H9 (cell line): ENCODE measurements around the gene CEP170B. TPM values are rescaled to one million over a fixed set of nuclear protein-coding genes. Genes with fewer than 3 reads are reported as not detected.

Experiments used
- DNase-seq: peaks from one replicate; pipeline ENCODE4 v3.0.0-alpha.2; 2017
- H2AFZ ChIP-seq: one replicate; pipeline ENCODE4 v1.6.1; 2013; ENCODE audit warnings: mild to moderate bottlenecking, low read length, control low read depth, moderate library complexity
- H2AK5ac ChIP-seq: 2 replicates; pipeline ENCODE4 v1.6.1; 2013; ENCODE audit warnings: low read length, control low read depth, mixed read lengths; ENCODE audit not compliant: insufficient read length
- H2BK120ac ChIP-seq: one replicate; pipeline ENCODE4 v1.6.1; 2013; ENCODE audit warnings: low read depth, mild to moderate bottlenecking, low read length, control low read depth, inconsistent platforms; ENCODE audit not compliant: poor library complexity, severe bottlenecking
- H2BK12ac ChIP-seq: 2 replicates; pipeline ENCODE4 v1.6.1; 2013; ENCODE audit warnings: low read length, control low read depth, mixed read lengths, low read depth; ENCODE audit not compliant: insufficient read length
- H2BK15ac ChIP-seq: 2 replicates; pipeline ENCODE4 v1.6.1; 2013; ENCODE audit warnings: low read depth, low read length, control low read depth
- H2BK20ac ChIP-seq: one replicate; pipeline ENCODE4 v1.6.1; 2013; ENCODE audit warnings: low read depth, mild to moderate bottlenecking, low read length, control low read depth, inconsistent platforms; ENCODE audit not compliant: poor library complexity, severe bottlenecking
- H2BK5ac ChIP-seq: 2 replicates; pipeline ENCODE4 v1.6.1; 2013; ENCODE audit warnings: low read length, control low read depth, mixed read lengths; ENCODE audit not compliant: insufficient read length
- H3K14ac ChIP-seq: 2 replicates; pipeline ENCODE4 v1.6.1; 2013; ENCODE audit warnings: low read length, control low read depth; ENCODE audit not compliant: insufficient read depth
- H3K18ac ChIP-seq: 2 replicates; pipeline ENCODE4 v1.6.1; 2013; ENCODE audit warnings: low read depth, mild to moderate bottlenecking, mixed read lengths, low read length, control low read depth; ENCODE audit not compliant: insufficient read length
- H3K23ac ChIP-seq: 2 replicates; pipeline ENCODE4 v1.6.1; 2013; ENCODE audit warnings: low read length, control low read depth, mixed read lengths, low read depth; ENCODE audit not compliant: insufficient read length
- H3K23me2 ChIP-seq: 2 replicates; pipeline ENCODE4 v1.6.1; 2013; ENCODE audit warnings: low read depth, mild to moderate bottlenecking, mixed read lengths, low read length, control low read depth; ENCODE audit not compliant: insufficient read length, poor library complexity, severe bottlenecking
- H3K27ac ChIP-seq: 2 replicates; pipeline ENCODE4 v1.5.1; 2013; ENCODE audit warnings: low read length, control low read depth, mixed read lengths, low read depth; ENCODE audit not compliant: insufficient read length
- H3K27me3 ChIP-seq: 2 replicates; pipeline ENCODE4 v1.6.1; 2013; ENCODE audit warnings: low read length, control low read depth, inconsistent platforms; ENCODE audit not compliant: insufficient read depth
- H3K4ac ChIP-seq: 2 replicates; pipeline ENCODE4 v1.6.1; 2013; ENCODE audit warnings: low read depth, mild to moderate bottlenecking, control low read depth, inconsistent platforms, low read length, moderate library complexity
- H3K4me1 ChIP-seq: 2 replicates; pipeline ENCODE4 v1.6.1; 2013; ENCODE audit warnings: low read length, control low read depth, inconsistent platforms; ENCODE audit not compliant: insufficient read depth
- H3K4me2 ChIP-seq: 2 replicates; pipeline ENCODE4 v1.6.1; 2013; ENCODE audit warnings: low read length, control low read depth, mixed read lengths; ENCODE audit not compliant: insufficient read length, insufficient read depth
- H3K56ac ChIP-seq: 2 replicates; pipeline ENCODE4 v1.6.1; 2013; ENCODE audit warnings: low read depth, mild to moderate bottlenecking, mixed read lengths, low read length, control low read depth; ENCODE audit not compliant: insufficient read length
- H3K79me1 ChIP-seq: 2 replicates; pipeline ENCODE4 v1.6.1; 2013; ENCODE audit warnings: low read depth, mild to moderate bottlenecking, moderate library complexity, low read length, control low read depth, inconsistent platforms; ENCODE audit not compliant: insufficient read depth, poor library complexity, severe bottlenecking
- H3K79me2 ChIP-seq: 2 replicates; pipeline ENCODE4 v1.6.1; 2013; ENCODE audit warnings: low read length, control low read depth, inconsistent platforms; ENCODE audit not compliant: insufficient read depth
- H3K9ac ChIP-seq: 2 replicates; pipeline ENCODE4 v1.6.1; 2013; ENCODE audit warnings: low read length, control low read depth, mixed read lengths; ENCODE audit not compliant: insufficient read length; ENCODE audit errors: extremely low read depth
- H3K9me3 ChIP-seq: one replicate; pipeline ENCODE4 v1.6.1; 2013; ENCODE audit warnings: low read depth, low read length, inconsistent platforms; ENCODE audit not compliant: control insufficient read depth
- H3T11ph ChIP-seq: one replicate; pipeline ENCODE4 v1.6.1; 2013; ENCODE audit warnings: mild to moderate bottlenecking, low read length, control low read depth, inconsistent platforms
- H4K20me1 ChIP-seq: one replicate; pipeline ENCODE4 v1.6.1; 2013; ENCODE audit not compliant: control insufficient read depth, insufficient read length, insufficient read depth
- H4K5ac ChIP-seq: 2 replicates; pipeline ENCODE4 v1.6.1; 2013; ENCODE audit warnings: low read depth, mild to moderate bottlenecking, mixed read lengths, low read length, control low read depth; ENCODE audit not compliant: insufficient read length
- H4K8ac ChIP-seq: replicated peaks from 2 replicates; pipeline ENCODE4 v1.6.1; 2013; ENCODE audit warnings: low read length, control low read depth, mixed read lengths, low read depth; ENCODE audit not compliant: insufficient read length
- H4K91ac ChIP-seq: 2 replicates; pipeline ENCODE4 v1.6.1; 2013; ENCODE audit warnings: low read depth, mild to moderate bottlenecking, moderate library complexity, mixed read lengths, low read length, control low read depth; ENCODE audit not compliant: insufficient read length
- H3K27ac Mint-ChIP-seq, 3 experiments: 2 replicates in 2 of 3; 3 replicates in 1 of 3; pipeline ENCODE4 v1.8.0; 2020 to 2021; ENCODE audit warnings: mixed read lengths in 3 of 3, mild to moderate bottlenecking in 1 of 3, moderate library complexity in 1 of 3
- H3K27me3 Mint-ChIP-seq: 2 replicates; pipeline ENCODE4 v1.8.0; 2021; ENCODE audit warnings: low read depth, mild to moderate bottlenecking, moderate library complexity, mixed read lengths
- H3K36me3 Mint-ChIP-seq, 3 experiments: 2 replicates in 2 of 3; 3 replicates in 1 of 3; pipeline ENCODE4 v1.8.0; 2020 to 2021; ENCODE audit warnings: low read depth in 3 of 3, mixed read lengths in 3 of 3; ENCODE audit not compliant: insufficient read depth in 1 of 3
- H3K4me1 Mint-ChIP-seq, 2 experiments: 2 replicates each; pipeline ENCODE4 v1.8.0; 2020; ENCODE audit warnings: mixed read lengths in 2 of 2
- H3K4me3 Mint-ChIP-seq, 2 experiments: 2 replicates in 1 of 2; 3 replicates in 1 of 2; pipeline ENCODE4 v1.8.0; 2020 to 2021; ENCODE audit warnings: mild to moderate bottlenecking in 2 of 2, mixed read lengths in 2 of 2, moderate library complexity in 1 of 2
- H3K9me3 Mint-ChIP-seq, 2 experiments: 2 replicates in 1 of 2; 3 replicates in 1 of 2; pipeline ENCODE4 v1.8.0; 2020; ENCODE audit warnings: mild to moderate bottlenecking in 2 of 2, mixed read lengths in 2 of 2, moderate library complexity in 1 of 2
- WGBS: extraction: QIAGEN DNeasy Blood & Tissue Kit; methylation state at CpG from one replicate; pipeline ENCODE4 v1.1.7; 2013; ENCODE audit warnings: missing lambda C conversion rate, low lambda C conversion rate, mixed read lengths; ENCODE audit not compliant: insufficient read length; ENCODE audit errors: extremely low coverage; 5-methylcytosine and 5-hydroxymethylcytosine counted together
- total RNA-seq: library from RNA; stranded (reverse); gene quantifications from 2 replicates; pipeline ENCODE4 v1.2.1, GENCODE V29; 2021
- TF ChIP-seq, protein P1 (sequence below): fragments of 200-600 bp; sonication (generic); conservative IDR thresholded peaks from 3 replicates; pipeline ENCODE4 v1.8.0; 2021; ENCODE audit warnings: antibody characterized with exemption, mild to moderate bottlenecking

Gene CEP170B
- total RNA-seq, 1 experiment from 2014 or later: 28.8 TPM

- H2AK5ac ChIP-seq: no peak overlapping the region
- H2BK20ac ChIP-seq: no peak overlapping the region
- peaks cover 5 to 16% (median 6%) of the 10 kb centered on the region in 3 experiments; a peak in 6 of 7 replicates for H3K36me3 Mint-ChIP-seq
- no peaks in the 10 kb centered on the region for H3K79me1 ChIP-seq
- H3K14ac ChIP-seq: no peak overlapping the region
- no peak overlapping the region for H3K4me2 ChIP-seq
- H3K9me3 Mint-ChIP-seq: peaks cover 10 to 12% of the 10 kb centered on the region in 2 experiments
- H2BK120ac ChIP-seq: no peak overlapping the region
- no peaks in the 10 kb centered on the region for H3K9me3 ChIP-seq
- no peak overlapping the region for H3K23ac ChIP-seq
- no peak overlapping the region for H2BK5ac ChIP-seq
- no peak overlapping the region for H2BK12ac ChIP-seq
- no peak overlapping the region for H2BK15ac ChIP-seq
- no peaks in the 10 kb centered on the region for H4K20me1 ChIP-seq
- H3K27ac ChIP-seq: no peak overlapping the region
- no CpG with 5 or more reads among the region's 27 CpGs for WGBS
- no peak overlapping the region for H3K9ac ChIP-seq
- no peak overlapping the region for H3K56ac ChIP-seq
- no peak overlapping the region for H4K8ac ChIP-seq
- no peak overlapping the region for H3K4ac ChIP-seq
- no peak overlapping the region for H2AFZ ChIP-seq
- TF ChIP-seq, protein P1, sequence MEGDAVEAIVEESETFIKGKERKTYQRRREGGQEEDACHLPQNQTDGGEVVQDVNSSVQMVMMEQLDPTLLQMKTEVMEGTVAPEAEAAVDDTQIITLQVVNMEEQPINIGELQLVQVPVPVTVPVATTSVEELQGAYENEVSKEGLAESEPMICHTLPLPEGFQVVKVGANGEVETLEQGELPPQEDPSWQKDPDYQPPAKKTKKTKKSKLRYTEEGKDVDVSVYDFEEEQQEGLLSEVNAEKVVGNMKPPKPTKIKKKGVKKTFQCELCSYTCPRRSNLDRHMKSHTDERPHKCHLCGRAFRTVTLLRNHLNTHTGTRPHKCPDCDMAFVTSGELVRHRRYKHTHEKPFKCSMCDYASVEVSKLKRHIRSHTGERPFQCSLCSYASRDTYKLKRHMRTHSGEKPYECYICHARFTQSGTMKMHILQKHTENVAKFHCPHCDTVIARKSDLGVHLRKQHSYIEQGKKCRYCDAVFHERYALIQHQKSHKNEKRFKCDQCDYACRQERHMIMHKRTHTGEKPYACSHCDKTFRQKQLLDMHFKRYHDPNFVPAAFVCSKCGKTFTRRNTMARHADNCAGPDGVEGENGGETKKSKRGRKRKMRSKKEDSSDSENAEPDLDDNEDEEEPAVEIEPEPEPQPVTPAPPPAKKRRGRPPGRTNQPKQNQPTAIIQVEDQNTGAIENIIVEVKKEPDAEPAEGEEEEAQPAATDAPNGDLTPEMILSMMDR: no peak
- H3K23me2 ChIP-seq: peaks cover 11% of the 10 kb centered on the region
- no peaks in the 10 kb centered on the region for H3K79me2 ChIP-seq
- H3K27me3 Mint-ChIP-seq: peaks cover 30% of the 10 kb centered on the region
- H3K4me1 Mint-ChIP-seq: peaks cover 12 to 19% of the 10 kb centered on the region in 2 experiments
- H3K27me3 ChIP-seq: peaks cover 6% of the 10 kb centered on the region; the same call in 1 of the 2 replicates
- DNase-seq: no peak
- H3K27ac Mint-ChIP-seq: no peak overlapping the region
- H3K18ac ChIP-seq: no peak overlapping the region
- peak overlapping the region in 1 of 2 experiments; percentile 29; a peak in 1 of 5 replicates for H3K4me3 Mint-ChIP-seq
- H4K91ac ChIP-seq: no peak overlapping the region
- no peaks in the 10 kb centered on the region for H3K4me1 ChIP-seq
- no peak overlapping the region for H3T11ph ChIP-seq
- H4K5ac ChIP-seq: no peak overlapping the region
Observed at GRCh38 chr14:104821971-104822608, 43.0 kb upstream of the CEP170B start.
